Activated naive CD8-positive, alpha-beta T cell treated with anti-CD3 and anti-CD28 coated beads, Interleukin-2, amount 50 U/mL, for 16 hours (primary cell): ENCODE measurements around the gene MCRIP2.
"Not testable (repeated sequence)": the region's sequence is repeated elsewhere in the genome, so short reads cannot be mapped to it uniquely, and the experiment has no call there.

Experiments
- DNase-seq: peaks from one replicate; pipeline ENCODE4 v3.0.0-alpha.2; 2020; ENCODE audit warnings: low read depth, low spot score

MCRIP2 gene

GRCh38 chr16:680967-681745 is 39.5 kb downstream of the MCRIP2 start:
- DNase-seq = no peak

GRCh38 chr16:681746-682427 is 40.3 kb downstream of the MCRIP2 start:
- no peak for DNase-seq

- no peak for DNase-seq
Observed at GRCh38 chr16:682493-683395, 41.1 kb downstream of the MCRIP2 start.

- DNase-seq = no peak
Observed at GRCh38 chr16:683396-684070, 41.9 kb downstream of the MCRIP2 start.

- DNase-seq = peak; percentile 93
Observed at GRCh38 chr16:684071-684794, 42.6 kb downstream of the MCRIP2 start, which contains the start of gene JMJD8. TSS of gene JMJD8 (minus strand) at chr16:684334. CDS start at chr16:684319, 15 bp downstream.

GRCh38 chr16:684961-685696 is 43.5 kb downstream of the MCRIP2 start:
- no peak for DNase-seq

GRCh38 chr16:685967-686366 is 44.3 kb downstream of the MCRIP2 start:
- no peak for DNase-seq

- DNase-seq = no peak
Observed at GRCh38 chr16:686459-687260, 45.0 kb downstream of the MCRIP2 start.

- no peak for DNase-seq
Observed at GRCh38 chr16:687499-687898, 45.9 kb downstream of the MCRIP2 start.

GRCh38 chr16:689175-689897 is 47.7 kb downstream of the MCRIP2 start:
- no peak for DNase-seq

- not testable (repeated sequence) for DNase-seq
Observed at GRCh38 chr16:691242-691641, 49.6 kb downstream of the MCRIP2 start.

GRCh38 chr16:692356-693108 is 50.9 kb downstream of the MCRIP2 start:
- no peak for DNase-seq

GRCh38 chr16:693364-693763 is 51.7 kb downstream of the MCRIP2 start:
- DNase-seq = no peak

- DNase-seq = no peak
Observed at GRCh38 chr16:693766-694165, 52.1 kb downstream of the MCRIP2 start.

GRCh38 chr16:694187-694862 is 52.7 kb downstream of the MCRIP2 start:
- no peak for DNase-seq

- no peak for DNase-seq
Observed at GRCh38 chr16:694863-695354, 53.3 kb downstream of the MCRIP2 start.
